ENCODE results near the gene EEF1AKMT3. TPM values are rescaled to one million over a fixed set of nuclear protein-coding genes. Genes with fewer than 3 reads are reported as not detected.
"Not testable (repeated sequence)": the region's sequence is repeated elsewhere in the genome, so short reads cannot be mapped to it uniquely, and the experiment has no call there.

EEF1AKMT3 gene
- total RNA-seq, 1 donor from 2014 or later: 1.6 TPM

- DNase-seq (ENCODE audit: low spot score): no peak
- intact Hi-C loops (cut with DNase I): no loop called here
These were observed 37.0 kb downstream of the EEF1AKMT3 start for GRCh38 chr12:57809425-57809824.

DNA sequence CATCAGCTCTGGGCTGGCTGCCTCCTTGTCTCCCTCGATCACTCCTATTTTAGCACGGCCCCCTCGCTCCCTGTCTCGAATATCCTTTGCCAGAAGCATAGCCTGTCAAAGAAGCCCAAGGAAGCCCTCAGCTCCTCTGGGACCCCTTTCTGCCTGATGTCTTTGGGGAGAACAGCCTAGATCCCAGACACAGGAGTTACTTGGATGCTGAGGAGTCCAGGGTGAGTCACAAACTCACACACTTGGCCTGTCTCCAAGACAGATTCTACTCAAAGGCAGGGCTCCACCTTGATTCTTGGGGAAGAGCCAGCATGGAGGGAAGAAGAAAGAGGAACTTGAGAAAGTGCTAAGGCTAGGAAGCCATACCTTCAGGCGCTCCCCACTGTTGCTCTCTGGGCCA, 38.0 kb downstream of the EEF1AKMT3 start:
- intact Hi-C loops (cut with DNase I): no loop called here
- no peak for DNase-seq (ENCODE audit: low spot score)

- DNase-seq (ENCODE audit: low spot score): no peak
- intact Hi-C loops (cut with DNase I): no loop called here
These were observed 38.8 kb downstream of the EEF1AKMT3 start for GRCh38 chr12:57811028-57811755.

- no peak for DNase-seq (ENCODE audit: low spot score)
- intact Hi-C loops (cut with DNase I): no loop called here
These were observed 40.9 kb downstream of the EEF1AKMT3 start for GRCh38 chr12:57813111-57813970.

DNA sequence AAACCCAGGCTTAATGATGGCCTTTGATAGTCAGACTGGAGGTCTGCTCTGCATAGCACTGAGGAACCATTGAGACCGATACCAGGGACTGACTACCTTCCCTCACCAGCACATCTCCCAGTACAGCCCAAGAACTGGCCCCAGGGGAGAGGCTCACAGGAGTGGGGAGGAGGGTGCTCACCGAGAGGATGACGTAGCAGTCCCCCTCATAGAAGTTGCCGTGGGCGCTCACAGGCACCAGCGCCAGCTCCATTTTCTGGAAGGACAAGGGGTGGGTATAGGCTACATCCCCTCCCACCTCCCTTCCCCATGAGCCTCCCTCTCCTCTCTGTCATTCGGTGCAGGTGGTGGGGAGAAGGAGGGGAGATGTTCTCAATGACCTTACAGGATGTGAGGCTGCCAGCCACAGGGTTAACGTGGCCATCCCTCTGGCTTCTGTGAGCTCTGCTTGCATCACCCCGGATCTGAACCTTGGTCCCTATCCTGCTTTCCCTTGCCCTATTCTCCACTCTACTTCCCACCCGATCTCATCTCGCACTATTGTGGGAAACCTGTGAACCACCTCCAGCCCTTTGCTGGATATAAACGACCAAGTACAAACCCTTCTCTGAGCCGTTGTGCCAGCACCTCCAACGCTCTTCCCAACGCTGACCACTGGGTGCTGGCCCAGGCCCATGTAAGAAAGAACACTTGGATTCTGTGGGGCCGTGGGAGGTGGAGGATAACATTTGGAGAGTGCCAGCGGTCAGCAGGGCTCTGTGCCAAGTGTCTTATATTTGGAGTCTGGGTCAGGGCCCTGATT, 41.8 kb downstream of the EEF1AKMT3 start:
- DNase-seq (ENCODE audit: low spot score): no peak

DNA sequence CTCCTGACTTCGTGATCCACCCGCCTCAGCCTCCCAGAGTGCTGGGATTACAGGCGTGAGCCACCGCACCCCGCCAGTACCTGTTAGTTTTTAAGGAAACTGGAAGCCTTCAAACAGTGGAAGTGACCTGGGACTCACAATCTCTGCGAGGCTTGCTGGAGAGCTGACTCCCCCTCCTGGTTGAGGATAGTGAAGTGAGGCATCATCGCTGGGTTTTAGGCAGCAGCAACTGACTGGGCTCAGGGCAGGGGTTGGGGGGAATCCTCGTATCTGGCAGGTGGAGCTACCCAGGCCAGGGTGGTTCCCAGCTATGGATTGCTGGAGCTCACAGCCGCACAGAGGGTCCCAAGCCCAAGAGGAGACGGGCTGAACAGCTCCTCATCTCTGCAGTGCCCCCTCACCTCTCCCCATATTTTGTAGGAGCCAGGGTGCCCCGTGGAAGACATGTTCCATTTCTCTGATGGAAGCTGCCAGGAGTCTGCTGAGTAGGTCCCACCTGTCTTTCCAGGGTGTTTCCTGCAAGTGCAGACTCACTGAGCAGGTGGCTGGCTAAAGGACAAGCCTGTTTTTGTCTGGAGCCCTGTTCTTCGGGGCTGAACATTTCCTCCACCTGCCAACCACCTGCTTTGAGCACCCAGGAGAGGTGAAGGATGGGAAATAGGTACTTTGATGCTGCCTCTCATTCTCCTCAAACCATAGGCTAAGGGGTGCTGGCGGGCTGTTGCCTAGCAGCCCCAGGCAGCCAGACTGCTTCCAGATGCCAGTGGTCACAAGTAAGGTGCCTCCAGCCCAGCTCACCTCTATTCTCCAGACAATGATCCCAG, 43.0 kb downstream of the EEF1AKMT3 start:
- intact Hi-C loops (cut with DNase I): no loop called here
- no peak for DNase-seq (ENCODE audit: low spot score)

More for the DNA sequence above, 41.8 kb downstream of the EEF1AKMT3 start:
- intact Hi-C loops (cut with DNase I): no loop called here

DNA sequence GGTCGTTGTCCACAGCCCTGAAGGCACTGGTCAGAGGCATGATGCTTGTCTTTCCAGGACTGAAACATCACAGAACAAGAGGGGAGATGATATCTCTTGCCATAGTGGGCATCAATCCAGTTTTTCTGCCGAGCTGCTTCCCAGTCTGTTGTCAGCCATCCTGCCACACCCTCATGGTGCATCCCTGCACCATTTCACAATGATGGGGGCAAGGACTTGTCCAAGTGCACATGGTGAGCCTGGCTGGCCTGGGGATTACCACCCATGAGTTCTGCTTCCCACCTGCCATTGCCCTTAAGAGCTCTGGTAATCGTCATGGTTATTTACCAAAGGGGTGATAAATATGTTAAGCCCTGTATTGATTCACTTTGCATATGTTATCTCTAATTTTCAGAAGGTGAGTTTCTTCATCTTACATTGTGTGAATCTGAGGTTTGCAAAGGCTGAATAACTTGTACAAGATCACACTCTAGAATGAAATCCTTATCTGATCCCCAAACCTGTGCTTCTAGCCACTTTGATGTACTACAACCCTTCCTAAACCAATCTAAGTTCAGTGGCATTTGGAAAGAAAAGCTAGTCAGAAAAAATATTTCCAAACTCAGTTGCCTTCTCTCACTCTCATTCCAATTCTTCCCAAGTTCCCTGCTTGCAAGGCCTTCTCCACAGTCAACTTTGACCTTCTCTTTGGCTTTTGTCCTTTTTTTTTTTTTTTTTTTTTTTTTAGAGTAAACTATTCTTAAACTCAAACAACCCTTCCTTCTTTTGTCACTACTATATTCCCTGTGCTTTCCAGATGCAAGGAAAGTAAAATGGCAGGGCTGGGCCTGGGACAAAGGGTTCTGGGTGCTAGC, 43.8 kb downstream of the EEF1AKMT3 start:
- DNase-seq (ENCODE audit: low spot score): no peak
- intact Hi-C loops (cut with DNase I): no loop called here

GRCh38 chr12:57816855-57817151, 44.4 kb downstream of the EEF1AKMT3 start:
- DNase-seq (ENCODE audit: low spot score): no peak
- intact Hi-C loops (cut with DNase I): no loop called here

GRCh38 chr12:57817261-57817989, 45.0 kb downstream of the EEF1AKMT3 start:
- intact Hi-C loops (cut with DNase I): no loop called here
- no peak for DNase-seq (ENCODE audit: low spot score)

DNA sequence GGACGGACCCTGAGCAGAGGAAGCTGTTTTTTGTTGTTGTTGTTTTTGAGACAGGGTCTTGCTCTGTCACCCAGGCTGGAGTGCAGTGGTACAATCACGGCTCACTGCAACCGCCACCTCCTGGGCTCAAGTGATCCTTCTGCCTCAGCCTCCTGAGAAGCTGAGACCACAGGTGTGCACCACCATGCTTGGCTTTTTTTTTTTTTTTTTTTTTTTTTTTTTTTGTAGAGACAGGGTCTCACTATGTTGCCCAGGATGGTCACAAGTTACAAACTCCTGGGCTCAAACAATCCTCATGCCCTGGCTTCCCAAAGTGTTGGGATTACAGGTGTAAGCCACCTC, 45.5 kb downstream of the EEF1AKMT3 start:
- DNase-seq (ENCODE audit: low spot score); intact Hi-C loops (cut with DNase I): not testable (repeated sequence)

- intact Hi-C loops (cut with DNase I); DNase-seq (ENCODE audit: low spot score): not testable (repeated sequence)
These were observed 47.7 kb downstream of the EEF1AKMT3 start for GRCh38 chr12:57820119-57820518.

DNA sequence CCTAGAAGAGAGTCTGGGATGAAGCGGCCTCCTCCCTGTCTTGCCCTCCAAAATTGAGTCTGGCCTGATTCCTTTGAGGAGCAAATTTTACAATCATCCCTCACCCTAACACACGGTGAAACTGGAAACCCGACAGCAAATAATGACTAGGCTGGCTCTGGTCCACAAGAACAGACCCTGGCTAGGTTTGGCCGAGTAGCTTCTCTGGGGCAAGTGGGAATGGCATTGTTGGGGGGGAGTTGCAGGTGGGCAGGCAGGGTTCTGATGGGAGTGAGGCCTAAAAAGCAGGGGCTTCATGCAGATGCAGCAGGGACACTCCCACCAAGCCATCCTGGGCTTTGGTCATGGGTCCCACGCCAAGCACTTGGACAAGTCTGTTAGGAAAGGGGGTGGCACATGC, 48.6 kb downstream of the EEF1AKMT3 start:
- intact Hi-C loops (cut with DNase I): not testable (repeated sequence)

GRCh38 chr12:57821474-57822214, 49.2 kb downstream of the EEF1AKMT3 start:
- intact Hi-C loops (cut with DNase I): no loop called here

More for the DNA sequence above, 48.6 kb downstream of the EEF1AKMT3 start:
- not testable (repeated sequence) for DNase-seq (ENCODE audit: low spot score)

GRCh38 chr12:57822392-57823130, 50.1 kb downstream of the EEF1AKMT3 start:
- intact Hi-C loops (cut with DNase I): no loop called here
- no peak for DNase-seq (ENCODE audit: low spot score)

More at GRCh38 chr12:57821474-57822214, 49.2 kb downstream of the EEF1AKMT3 start:
- no peak for DNase-seq (ENCODE audit: low spot score)

GRCh38 chr12:57823131-57823907, 50.9 kb downstream of the EEF1AKMT3 start:
- DNase-seq (ENCODE audit: low spot score): no peak
- intact Hi-C loops (cut with DNase I): no loop called here
